Measurements from ENCODE around the gene SKAP1.

Gene SKAP1

GRCh38 chr17:48409607-48410006, 20.4 kb downstream of the SKAP1 start:
- H3K9me3 ChIP-seq (ENCODE audit: low read length), result no peaks in the 10 kb centered on the region
- H3K27ac ChIP-seq (ENCODE audit: low read depth, low read length), result no peak overlapping the region
- no peaks in the 10 kb centered on the region for H3K27me3 ChIP-seq (ENCODE audit: control insufficient read depth in 1 of 2, insufficient read depth in 2 of 2, low read length in 2 of 2)
- H3K4me3 ChIP-seq (ENCODE audit: low read depth in 1 of 2, low read length in 2 of 2), result no peak overlapping the region
- H3K36me3 ChIP-seq (ENCODE audit: insufficient read depth, low read length), result no peaks in the 10 kb centered on the region
- H3K4me1 ChIP-seq (ENCODE audit: insufficient read depth, low read length), result no peaks in the 10 kb centered on the region
- no peak overlapping the region for H3K9ac ChIP-seq (ENCODE audit: low read length)

DNA sequence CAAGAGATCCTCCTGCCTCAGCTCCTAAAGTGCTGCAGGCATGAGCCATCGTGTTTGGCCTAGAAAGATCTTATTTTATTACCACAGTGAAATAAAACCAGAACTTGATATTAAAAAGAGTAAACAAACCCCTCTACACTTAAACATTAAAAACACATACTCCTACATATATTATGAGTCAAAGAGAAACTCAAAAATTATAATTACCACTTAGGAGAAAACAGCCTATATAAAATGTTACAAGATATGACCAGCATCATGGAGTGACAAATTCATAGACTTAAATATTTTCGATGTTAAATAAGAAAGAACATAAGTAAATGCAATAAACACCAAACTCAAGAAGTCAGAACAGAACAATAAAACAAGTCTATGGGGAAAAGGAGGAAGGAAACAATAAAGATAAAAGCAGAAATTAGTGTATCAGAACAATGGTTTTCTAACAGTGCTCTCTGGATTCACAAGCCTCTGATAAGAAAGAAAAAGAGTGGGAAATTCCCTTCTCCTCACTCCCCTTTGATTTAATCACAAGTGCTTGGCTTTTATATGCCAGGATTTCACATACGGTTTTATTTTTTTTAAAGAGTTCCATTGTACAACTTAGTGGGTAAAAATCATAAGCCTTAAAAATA, 23.0 kb downstream of the SKAP1 start:
- Histone ChIP-seq H3K9me3 (ENCODE audit: low read length) (no peaks in the 10 kb centered on the region), H3K4me3 (ENCODE audit: low read depth in 1 of 2, low read length in 2 of 2) (no peak overlapping the region), H3K4me1 (ENCODE audit: insufficient read depth, low read length) (no peaks in the 10 kb centered on the region), H3K27ac (ENCODE audit: low read depth, low read length) (no peak overlapping the region), H3K36me3 (ENCODE audit: insufficient read depth, low read length) (no peaks in the 10 kb centered on the region), H3K9ac (ENCODE audit: low read length) (no peak overlapping the region), H3K27me3 (ENCODE audit: control insufficient read depth in 1 of 2, insufficient read depth in 2 of 2, low read length in 2 of 2) (no peaks in the 10 kb centered on the region)

DNA sequence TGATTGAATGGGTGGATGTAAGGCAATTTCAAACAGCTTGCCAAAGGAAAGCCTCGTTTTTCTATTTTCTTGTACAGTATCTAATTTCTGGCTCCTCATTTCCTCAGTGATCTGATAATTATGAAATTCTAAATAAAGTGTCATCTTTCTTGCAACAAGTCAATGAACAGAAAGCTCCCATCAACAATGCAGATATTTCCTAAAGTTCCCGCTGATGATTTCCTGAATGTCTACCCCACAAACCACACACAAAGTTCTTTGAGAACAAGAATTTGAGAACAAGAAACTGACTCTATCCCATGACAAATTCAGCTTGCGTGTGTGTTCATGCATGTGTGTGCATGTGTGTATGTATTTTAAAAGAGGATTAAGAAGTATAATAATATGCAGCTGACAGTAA, 35.2 kb downstream of the SKAP1 start:
- Histone ChIP-seq H3K27me3 (ENCODE audit: control insufficient read depth in 1 of 2, insufficient read depth in 2 of 2, low read length in 2 of 2) (no peaks in the 10 kb centered on the region), H3K36me3 (ENCODE audit: insufficient read depth, low read length) (no peaks in the 10 kb centered on the region), H3K4me1 (ENCODE audit: insufficient read depth, low read length) (no peaks in the 10 kb centered on the region), H3K4me3 (ENCODE audit: low read depth in 1 of 2, low read length in 2 of 2) (no peak overlapping the region), H3K27ac (ENCODE audit: low read depth, low read length) (no peak overlapping the region), H3K9me3 (ENCODE audit: low read length) (no peaks in the 10 kb centered on the region), H3K9ac (ENCODE audit: low read length) (no peak overlapping the region)

DNA sequence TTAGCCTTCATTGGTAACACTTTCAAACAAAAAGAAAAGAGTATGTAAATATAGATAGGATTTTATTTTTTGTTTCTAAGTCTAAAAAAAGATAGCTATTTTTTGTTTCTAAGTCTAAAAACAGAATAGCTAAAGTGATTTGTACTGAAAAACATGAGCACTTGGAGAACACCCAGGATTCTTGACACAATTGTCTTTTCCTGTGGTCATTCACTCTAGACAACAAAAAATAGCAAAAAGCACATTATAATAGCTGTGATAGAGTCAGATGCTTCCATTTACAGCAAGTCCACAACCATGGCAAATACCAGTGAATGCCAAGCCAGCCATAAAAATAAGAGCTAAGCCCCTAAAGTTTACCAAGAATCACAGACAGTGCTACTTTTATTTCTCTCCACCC, 36.7 kb downstream of the SKAP1 start:
- Histone ChIP-seq H3K4me3 (ENCODE audit: low read depth in 1 of 2, low read length in 2 of 2) (no peak overlapping the region), H3K36me3 (ENCODE audit: insufficient read depth, low read length) (no peaks in the 10 kb centered on the region), H3K4me1 (ENCODE audit: insufficient read depth, low read length) (no peaks in the 10 kb centered on the region), H3K27ac (ENCODE audit: low read depth, low read length) (no peak overlapping the region), H3K27me3 (ENCODE audit: control insufficient read depth in 1 of 2, insufficient read depth in 2 of 2, low read length in 2 of 2) (no peaks in the 10 kb centered on the region), H3K9ac (ENCODE audit: low read length) (no peak overlapping the region), H3K9me3 (ENCODE audit: low read length) (no peaks in the 10 kb centered on the region)

DNA sequence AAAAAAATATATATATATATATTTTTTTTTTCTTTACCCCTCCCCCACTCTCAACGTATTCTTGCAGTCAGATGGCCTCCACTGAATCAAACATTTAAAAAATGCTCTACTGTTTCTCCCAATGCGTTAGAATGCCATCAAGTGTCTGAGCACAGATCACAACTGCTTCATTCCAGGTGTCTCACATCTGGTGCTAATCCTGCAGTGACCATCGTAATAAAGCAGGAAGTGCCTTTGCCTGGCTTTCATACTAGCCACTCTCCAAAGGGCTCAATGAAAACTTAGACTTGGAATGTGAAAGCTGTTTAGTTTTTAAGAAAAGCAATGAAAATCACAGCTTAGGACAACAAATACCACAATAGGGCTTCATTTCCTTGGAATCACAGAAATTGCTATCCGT, 37.2 kb downstream of the SKAP1 start:
- Histone ChIP-seq H3K9me3 (ENCODE audit: low read length) (no peaks in the 10 kb centered on the region), H3K4me1 (ENCODE audit: insufficient read depth, low read length) (no peaks in the 10 kb centered on the region), H3K9ac (ENCODE audit: low read length) (no peak overlapping the region), H3K27me3 (ENCODE audit: control insufficient read depth in 1 of 2, insufficient read depth in 2 of 2, low read length in 2 of 2) (no peaks in the 10 kb centered on the region), H3K36me3 (ENCODE audit: insufficient read depth, low read length) (no peaks in the 10 kb centered on the region), H3K27ac (ENCODE audit: low read depth, low read length) (no peak overlapping the region), H3K4me3 (ENCODE audit: low read depth in 1 of 2, low read length in 2 of 2) (no peak overlapping the region)

GRCh38 chr17:48391444-48391843, 38.6 kb downstream of the SKAP1 start:
- Histone ChIP-seq H3K9ac (ENCODE audit: low read length) (no peak overlapping the region), H3K27ac (ENCODE audit: low read depth, low read length) (no peak overlapping the region), H3K9me3 (ENCODE audit: low read length) (no peaks in the 10 kb centered on the region), H3K27me3 (ENCODE audit: control insufficient read depth in 1 of 2, insufficient read depth in 2 of 2, low read length in 2 of 2) (no peaks in the 10 kb centered on the region), H3K4me1 (ENCODE audit: insufficient read depth, low read length) (no peaks in the 10 kb centered on the region), H3K4me3 (ENCODE audit: low read depth in 1 of 2, low read length in 2 of 2) (no peak overlapping the region), H3K36me3 (ENCODE audit: insufficient read depth, low read length) (no peaks in the 10 kb centered on the region)

- H3K4me3 ChIP-seq (ENCODE audit: low read depth in 1 of 2, low read length in 2 of 2), result no peak overlapping the region
- H3K27me3 ChIP-seq (ENCODE audit: control insufficient read depth in 1 of 2, insufficient read depth in 2 of 2, low read length in 2 of 2), result peaks cover 0 to 5% of the 10 kb centered on the region in 2 donors
- H3K27ac ChIP-seq (ENCODE audit: low read depth, low read length), result no peak overlapping the region
- no peak overlapping the region for H3K9ac ChIP-seq (ENCODE audit: low read length)
- no peaks in the 10 kb centered on the region for H3K36me3 ChIP-seq (ENCODE audit: insufficient read depth, low read length)
- H3K9me3 ChIP-seq (ENCODE audit: low read length), result no peaks in the 10 kb centered on the region
- H3K4me1 ChIP-seq (ENCODE audit: insufficient read depth, low read length), result no peaks in the 10 kb centered on the region
Observed at GRCh38 chr17:48389903-48390302, 40.1 kb downstream of the SKAP1 start.

DNA sequence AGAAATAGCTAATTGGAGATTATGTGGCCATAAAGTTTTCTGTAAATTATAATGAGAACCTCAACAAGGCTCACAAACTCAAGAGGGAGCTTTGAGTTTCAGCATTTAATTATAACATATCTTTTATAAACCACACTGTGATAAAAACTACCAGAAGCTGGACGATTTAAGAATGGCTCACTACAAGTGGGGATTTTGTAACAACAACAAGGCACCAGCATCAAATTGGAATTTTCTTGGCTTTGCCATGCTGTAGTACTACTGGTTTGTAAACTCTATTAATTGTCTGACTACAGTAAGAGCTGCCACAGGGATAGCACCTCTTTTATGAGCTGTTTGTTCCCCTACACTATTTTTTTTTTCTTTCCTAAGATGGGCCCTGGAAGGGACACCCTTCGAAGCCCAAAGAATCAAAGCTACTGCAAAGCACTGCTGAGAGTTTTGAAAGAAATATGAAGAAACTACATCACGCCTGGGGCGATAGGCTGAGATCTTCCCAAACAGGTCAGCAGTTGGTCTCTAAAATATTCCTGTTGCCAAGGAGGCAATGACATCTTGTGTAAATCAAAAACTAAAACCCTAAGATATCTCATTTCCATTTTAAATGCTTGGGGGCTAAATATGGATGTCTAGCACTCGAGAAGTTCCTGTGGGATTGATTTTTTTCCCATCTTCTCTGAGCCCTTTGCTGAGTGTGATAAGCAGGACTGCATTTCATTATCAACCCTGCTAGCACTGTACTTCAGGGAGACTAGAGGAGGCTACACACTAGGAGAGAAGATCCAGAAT, 40.9 kb downstream of the SKAP1 start:
- H3K4me1 ChIP-seq (ENCODE audit: insufficient read depth, low read length), result no peaks in the 10 kb centered on the region
- H3K9ac ChIP-seq (ENCODE audit: low read length), result no peak overlapping the region
- peaks cover 0 to 5% of the 10 kb centered on the region in 2 donors for H3K27me3 ChIP-seq (ENCODE audit: control insufficient read depth in 1 of 2, insufficient read depth in 2 of 2, low read length in 2 of 2)
- no peak overlapping the region for H3K4me3 ChIP-seq (ENCODE audit: low read depth in 1 of 2, low read length in 2 of 2)
- H3K27ac ChIP-seq (ENCODE audit: low read depth, low read length), result no peak overlapping the region
- no peaks in the 10 kb centered on the region for H3K9me3 ChIP-seq (ENCODE audit: low read length)
- H3K36me3 ChIP-seq (ENCODE audit: insufficient read depth, low read length), result no peaks in the 10 kb centered on the region

DNA sequence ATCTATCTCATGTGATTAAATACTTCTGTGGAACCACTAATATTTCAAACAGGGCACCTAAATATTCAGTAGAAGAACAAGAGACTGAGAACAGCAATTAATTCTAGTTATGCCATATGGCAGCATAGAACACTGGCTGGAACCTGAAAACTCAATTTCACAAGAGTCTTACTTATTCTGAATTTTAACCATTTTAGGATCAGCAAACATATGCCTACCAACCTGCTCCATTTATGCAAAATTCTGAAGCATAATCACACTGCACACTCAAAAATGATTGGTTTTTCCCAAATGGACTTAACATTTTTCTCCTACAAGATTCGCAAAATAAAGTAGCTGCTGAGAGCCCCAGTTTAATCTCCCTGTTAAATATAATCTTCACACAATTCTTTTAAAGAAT, 43.2 kb downstream of the SKAP1 start:
- Histone ChIP-seq H3K36me3 (ENCODE audit: insufficient read depth, low read length) (no peaks in the 10 kb centered on the region), H3K9me3 (ENCODE audit: low read length) (no peaks in the 10 kb centered on the region), H3K27me3 (ENCODE audit: control insufficient read depth in 1 of 2, insufficient read depth in 2 of 2, low read length in 2 of 2) (peaks cover 0 to 5% of the 10 kb centered on the region in 2 donors), H3K9ac (ENCODE audit: low read length) (no peak overlapping the region), H3K4me1 (ENCODE audit: insufficient read depth, low read length) (no peaks in the 10 kb centered on the region), H3K27ac (ENCODE audit: low read depth, low read length) (no peak overlapping the region), H3K4me3 (ENCODE audit: low read depth in 1 of 2, low read length in 2 of 2) (no peak overlapping the region)

DNA sequence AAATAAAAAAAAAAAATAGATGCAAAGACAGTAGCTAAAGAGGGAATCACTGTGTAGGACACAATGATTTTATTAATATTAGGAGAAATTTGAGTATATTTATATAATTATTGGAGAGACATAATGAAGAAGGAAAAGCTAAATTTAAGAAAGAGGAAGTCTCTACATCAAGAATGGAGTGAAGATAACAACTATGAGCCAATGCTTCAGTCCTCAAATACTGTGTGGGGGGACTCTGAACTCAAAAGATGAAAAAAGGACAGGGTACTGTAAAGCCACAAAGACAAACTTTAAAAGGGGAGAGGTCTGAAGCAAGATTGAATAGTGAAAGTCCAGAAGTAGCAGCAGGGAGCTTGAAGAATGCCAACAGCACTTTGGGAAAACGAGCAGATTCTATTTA, 44.7 kb downstream of the SKAP1 start:
- H3K4me3 ChIP-seq (ENCODE audit: low read depth in 1 of 2, low read length in 2 of 2), result no peak overlapping the region
- no peak overlapping the region for H3K27ac ChIP-seq (ENCODE audit: low read depth, low read length)
- H3K36me3 ChIP-seq (ENCODE audit: insufficient read depth, low read length), result no peaks in the 10 kb centered on the region
- H3K4me1 ChIP-seq (ENCODE audit: insufficient read depth, low read length), result no peaks in the 10 kb centered on the region
- peaks cover 0 to 5% of the 10 kb centered on the region in 2 donors for H3K27me3 ChIP-seq (ENCODE audit: control insufficient read depth in 1 of 2, insufficient read depth in 2 of 2, low read length in 2 of 2)
- no peaks in the 10 kb centered on the region for H3K9me3 ChIP-seq (ENCODE audit: low read length)
- H3K9ac ChIP-seq (ENCODE audit: low read length), result no peak overlapping the region

DNA sequence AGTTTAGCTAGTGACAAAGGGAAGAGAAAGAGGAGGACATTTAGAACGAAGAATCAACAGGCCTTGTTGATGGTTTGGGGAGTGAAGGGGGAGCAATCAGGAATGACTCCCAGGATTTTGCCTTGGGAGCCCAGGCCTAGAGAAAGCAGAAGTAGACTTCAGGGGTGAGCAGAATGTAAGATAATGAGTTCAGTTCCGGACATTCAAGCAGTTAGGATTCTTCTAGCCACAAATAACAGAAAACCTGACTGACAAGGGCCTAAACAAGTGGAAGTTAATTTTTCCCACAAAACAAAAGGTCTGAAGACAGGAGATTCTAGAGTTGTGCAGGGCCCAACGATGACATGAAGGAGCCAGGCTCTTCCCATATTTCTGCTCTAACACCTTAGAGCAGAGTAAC, 45.9 kb downstream of the SKAP1 start:
- Histone ChIP-seq H3K9me3 (ENCODE audit: low read length) (no peaks in the 10 kb centered on the region), H3K9ac (ENCODE audit: low read length) (no peak overlapping the region), H3K4me1 (ENCODE audit: insufficient read depth, low read length) (no peaks in the 10 kb centered on the region), H3K36me3 (ENCODE audit: insufficient read depth, low read length) (no peaks in the 10 kb centered on the region), H3K27ac (ENCODE audit: low read depth, low read length) (no peak overlapping the region), H3K4me3 (ENCODE audit: low read depth in 1 of 2, low read length in 2 of 2) (no peak overlapping the region), H3K27me3 (ENCODE audit: control insufficient read depth in 1 of 2, insufficient read depth in 2 of 2, low read length in 2 of 2) (peaks cover 0 to 5% of the 10 kb centered on the region in 2 donors)

- Histone ChIP-seq H3K9ac (ENCODE audit: low read length) (no peak overlapping the region), H3K27me3 (ENCODE audit: control insufficient read depth in 1 of 2, insufficient read depth in 2 of 2, low read length in 2 of 2) (peaks cover 0 to 5% of the 10 kb centered on the region in 2 donors), H3K27ac (ENCODE audit: low read depth, low read length) (no peak overlapping the region), H3K4me1 (ENCODE audit: insufficient read depth, low read length) (no peaks in the 10 kb centered on the region), H3K4me3 (ENCODE audit: low read depth in 1 of 2, low read length in 2 of 2) (no peak overlapping the region), H3K36me3 (ENCODE audit: insufficient read depth, low read length) (no peaks in the 10 kb centered on the region), H3K9me3 (ENCODE audit: low read length) (no peaks in the 10 kb centered on the region)
Observed at GRCh38 chr17:48382989-48383388, 47.0 kb downstream of the SKAP1 start.

Data from muscle layer of colon (tissue), 2 donors.